HCT116 (cell line): ENCODE data around the gene OR7A10. TPM values are rescaled to one million over a fixed set of nuclear protein-coding genes. Genes with fewer than 3 reads are reported as not detected.

Experiments
- ATAC-seq: fragments of 200-7000 bp; cut with Tn5 transposase; 2 replicates; pipeline ENCODE4 v1.9.1; 2020; ENCODE audit warnings: mild to moderate bottlenecking, moderate library complexity
- BruUV-seq: library from RNA; stranded (reverse); fragments of 400-500 nt; replicated peaks from 2 replicates; lab custom pipeline; 2021; lab: Mats Ljungman, UMichigan
- CTCF ChIA-PET: fragments of 300-600 bp; sonication (Branson Sonifier 250); formaldehyde crosslinking; loops from one replicate; lab custom pipeline; 2021; ENCODE audit warnings: antibody characterized with exemption; lab: Charles Lee
- POLR2A ChIA-PET: fragments of 300-600, 350-600 bp; sonication (Branson Sonifier 250); formaldehyde crosslinking; loops from one replicate; lab custom pipeline; 2021; ENCODE audit warnings: antibody characterized with exemption; lab: Charles Lee
- RAD21 ChIA-PET, 2 experiments: fragments of 300-600 bp; sonication (Branson Sonifier 250); formaldehyde crosslinking; loops; one replicate each; lab custom pipeline; 2023; ENCODE audit warnings: low total read pairs in 2 of 2; ENCODE audit not compliant: uncharacterized antibody in 2 of 2, unreplicated experiment in 2 of 2, low non-redundant PET in 1 of 2; lab: Charles Lee
- DNase-seq: peaks from one replicate; pipeline ENCODE4 v3.0.0-alpha.2; 2010; ENCODE audit warnings: low read depth, low spot score
- H2AFZ ChIP-seq: fragments of 200-600 bp; shearing (Covaris generic), sonication (generic); 2 replicates; pipeline ENCODE4 v1.6.1; 2017; ENCODE audit warnings: low read depth, mixed run types, mixed read lengths, antibody characterized with exemption, low read length; ENCODE audit not compliant: poor library complexity, severe bottlenecking
- H3K27ac ChIP-seq: 2 replicates; pipeline ENCODE4 v1.5.1; 2012; ENCODE audit warnings: low read depth, low read length
- H3K27me3 ChIP-seq: fragments of 200-600 bp; sonication (generic); 2 replicates; pipeline ENCODE4 v1.6.1; 2016; ENCODE audit warnings: mixed run types, low read length, mixed read lengths; ENCODE audit not compliant: insufficient read depth
- H3K36me3 ChIP-seq, 2 experiments: fragments of 200-500 bp in 1 of 2; fragments of 200-600 bp in 1 of 2; sonication (Bioruptor generic) in 1 of 2; sonication (generic) in 1 of 2; 2 replicates each; pipeline versions ENCODE4 v1.5.1 to v1.6.1; 2014 to 2016; ENCODE audit warnings: low read length in 2 of 2, inconsistent platforms in 1 of 2, mixed read lengths in 1 of 2, mixed run types in 1 of 2; ENCODE audit not compliant: insufficient read depth in 2 of 2, control insufficient read depth in 1 of 2
- H3K4me1 ChIP-seq, 2 experiments: fragments of 200-600 bp in 1 of 2; sonication (generic) in 1 of 2; 2 replicates each; pipeline versions ENCODE4 v1.5.1 to v1.6.1; 2012 to 2017; ENCODE audit warnings: low read length in 2 of 2, inconsistent platforms in 1 of 2, mild to moderate bottlenecking in 1 of 2, mixed read lengths in 1 of 2, mixed run types in 1 of 2, moderate library complexity in 1 of 2; ENCODE audit not compliant: insufficient read depth in 2 of 2, control insufficient read depth in 1 of 2
- H3K4me2 ChIP-seq: fragments of 200-600 bp; sonication (generic); 2 replicates; pipeline ENCODE4 v1.6.1; 2017; ENCODE audit warnings: mixed run types, low read length, mixed read lengths
- H3K4me3 ChIP-seq, 2 experiments: fragments of 200-600 bp in 1 of 2; sonication (generic) in 1 of 2; replicated peaks in 1 of 2; 2 replicates each; pipeline ENCODE4 v1.5.1; 2011 to 2016; ENCODE audit warnings: low read length in 2 of 2, control low read depth in 1 of 2, low read depth in 1 of 2, mild to moderate bottlenecking in 1 of 2, mixed read lengths in 1 of 2, mixed run types in 1 of 2
- H3K79me2 ChIP-seq: fragments of 200-600 bp; sonication (generic); 2 replicates; pipeline ENCODE4 v1.6.1; 2017; ENCODE audit warnings: mild to moderate bottlenecking, mixed run types, low read length, moderate library complexity, mixed read lengths; ENCODE audit not compliant: insufficient read depth
- H3K9ac ChIP-seq: fragments of 200-600 bp; sonication (generic); 2 replicates; pipeline ENCODE4 v1.6.1; 2016; ENCODE audit warnings: low read length, mixed read lengths
- H3K9me2 ChIP-seq: fragments of 200-600 bp; sonication (generic), shearing (Covaris generic); 2 replicates; pipeline ENCODE4 v1.6.1; 2017; ENCODE audit warnings: mixed run types, mild to moderate bottlenecking, moderate library complexity; ENCODE audit not compliant: insufficient read depth
- H3K9me3 ChIP-seq, 2 experiments: fragments of 200-500 bp in 1 of 2; fragments of 200-600 bp in 1 of 2; sonication (Bioruptor generic) in 1 of 2; sonication (generic) in 1 of 2; 2 replicates each; pipeline ENCODE4 v1.6.1; 2014 to 2017; ENCODE audit warnings: low read length in 2 of 2, mixed read lengths in 2 of 2, inconsistent platforms in 1 of 2, low read depth in 1 of 2, mild to moderate bottlenecking in 1 of 2, mixed run types in 1 of 2, moderate library complexity in 1 of 2; ENCODE audit not compliant: control insufficient read depth in 1 of 2, insufficient read depth in 1 of 2
- H4K20me1 ChIP-seq: fragments of 200-600 bp; sonication (generic), shearing (Covaris generic); 2 replicates; pipeline ENCODE4 v1.6.1; 2017; ENCODE audit warnings: mixed run types, mild to moderate bottlenecking, moderate library complexity; ENCODE audit not compliant: insufficient read depth
- CBX3 ChIP-seq: IDR thresholded peaks from 2 replicates; pipeline ENCODE4 v1.6.1; 2012; ENCODE audit warnings: low read depth
- CEBPB ChIP-seq: IDR thresholded peaks from 2 replicates; pipeline ENCODE4 v1.6.1; 2012; ENCODE audit warnings: low read depth
- EZH2 ChIP-seq: fragments of 200-600 bp; sonication (generic); IDR thresholded peaks from 2 replicates; pipeline ENCODE4 v1.6.1; 2017; ENCODE audit warnings: antibody characterized with exemption, mixed run types
- EZH2phosphoT487 ChIP-seq: fragments of 200-600 bp; IDR thresholded peaks from 2 replicates; pipeline ENCODE4 v1.6.1; 2018; ENCODE audit warnings: antibody characterized with exemption, borderline replicate concordance
- FOSL1 ChIP-seq: IDR thresholded peaks from 2 replicates; pipeline ENCODE4 v1.6.1; 2012; ENCODE audit warnings: low read depth
- JUND ChIP-seq: IDR thresholded peaks from 2 replicates; pipeline ENCODE4 v1.6.1; 2012
- POLR2A ChIP-seq: IDR thresholded peaks from 2 replicates; pipeline ENCODE4 v1.7.0; 2011; ENCODE audit warnings: borderline replicate concordance; ENCODE audit not compliant: insufficient read depth, insufficient read length; ENCODE audit errors: extremely low read depth
- RAD21 ChIP-seq: IDR thresholded peaks from 2 replicates; pipeline ENCODE4 v1.6.1; 2012; ENCODE audit warnings: low read depth, mild to moderate bottlenecking
- SIN3A ChIP-seq: IDR thresholded peaks from 2 replicates; pipeline ENCODE4 v1.6.1; 2012; ENCODE audit warnings: low read depth
- SP1 ChIP-seq: IDR thresholded peaks from 2 replicates; pipeline ENCODE4 v1.6.1; 2012; ENCODE audit warnings: low read depth
- SRF ChIP-seq: IDR thresholded peaks from 2 replicates; pipeline ENCODE4 v1.6.1; 2012; ENCODE audit warnings: low read depth
- TCF7L2 ChIP-seq: IDR thresholded peaks from 2 replicates; pipeline ENCODE4 v1.7.0; 2011; ENCODE audit warnings: borderline replicate concordance, inconsistent platforms; ENCODE audit not compliant: insufficient read depth, insufficient read length; ENCODE audit errors: extremely low read depth
- YY1 ChIP-seq: IDR thresholded peaks from 2 replicates; pipeline ENCODE4 v1.6.1; 2011; ENCODE audit warnings: low read length, low read depth, moderate library complexity, mild to moderate bottlenecking; ENCODE audit not compliant: insufficient replicate concordance; ENCODE audit errors: extremely low read depth
- ZFX ChIP-seq: fragments of 450-650 bp; IDR thresholded peaks from 2 replicates; pipeline ENCODE4 v1.6.1; 2017
- ZNF274 ChIP-seq: fragments of 200-500 bp; sonication (Bioruptor generic); IDR thresholded peaks from 2 replicates; pipeline ENCODE4 v1.6.1; 2014; ENCODE audit warnings: mild to moderate bottlenecking, low read depth, low read length, inconsistent platforms
- intact Hi-C: fragments of 100-400 bp; cut with micrococcal nuclease; formaldehyde crosslinking; loops from 2 replicates; pipeline ENCODE4 v1.10.0; 2022
- total RNA-seq: library from RNA; stranded (reverse); gene quantifications from one replicate; pipeline ENCODE4 v1.2.1, GENCODE V29; 2021; ENCODE audit not compliant: unreplicated experiment
- TF ChIP-seq, protein P1 (sequence below): IDR thresholded peaks from 2 replicates; pipeline ENCODE4 v1.6.1; 2011; ENCODE audit warnings: mild to moderate bottlenecking, low read length, moderate library complexity; ENCODE audit not compliant: insufficient replicate concordance; ENCODE audit errors: extremely low read depth
- TF ChIP-seq, protein P2 (sequence below): IDR thresholded peaks from 2 replicates; pipeline ENCODE4 v1.6.1; 2012
- TF ChIP-seq, protein P3 (sequence below): IDR thresholded peaks from 2 replicates; pipeline ENCODE4 v1.6.1; 2012; ENCODE audit warnings: low read depth
- TF ChIP-seq, protein P4 (sequence below): IDR thresholded peaks from 2 replicates; pipeline ENCODE4 v1.6.1; 2012
- TF ChIP-seq, protein P5 (sequence below), 3 experiments: fragments of 200-600 bp in 1 of 3; sonication (generic) in 1 of 3; IDR thresholded peaks in 2 of 3; conservative IDR thresholded peaks in 1 of 3; 2 replicates each; pipeline ENCODE4 v1.5.1; 2012 to 2017; ENCODE audit warnings: low read depth in 2 of 3, low read length in 2 of 3, antibody characterized with exemption in 1 of 3, borderline replicate concordance in 1 of 3, control low read depth in 1 of 3, mild to moderate bottlenecking in 1 of 3, mixed read lengths in 1 of 3, mixed run types in 1 of 3, moderate library complexity in 1 of 3; ENCODE audit not compliant: insufficient read depth in 1 of 3

Gene OR7A10
- total RNA-seq, 1 experiment from 2014 or later = not detected

DNA sequence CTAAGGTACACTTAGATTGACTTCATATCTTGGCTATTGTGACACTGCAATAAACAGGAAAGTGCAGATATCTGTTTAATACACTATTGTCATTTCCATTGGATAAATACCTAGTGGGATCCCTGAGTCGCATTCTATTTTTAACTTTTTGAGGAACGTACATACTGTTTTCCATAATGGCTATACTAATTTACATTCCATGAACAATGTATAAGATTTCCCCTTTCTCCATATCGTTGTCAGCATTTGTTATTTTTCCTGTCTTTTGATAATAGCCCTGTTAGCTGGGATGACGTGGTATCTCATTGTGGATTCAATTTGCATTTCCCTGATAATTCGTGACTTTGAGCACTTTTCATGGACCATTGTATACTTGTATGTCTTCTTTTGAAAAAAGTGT is 19.8 kb upstream of the OR7A10 start:
- no peak for ATAC-seq
- RAD21 ChIA-PET = no interaction called here
- DNase-seq = no peak

More for the DNA sequence above, 19.8 kb upstream of the OR7A10 start:
- BruUV-seq = no TSS peak
- intact Hi-C loops = no loop called here
- Histone ChIP-seq H4K20me1 (no peaks in the 10 kb centered on the region), H3K9me2 (no peaks in the 10 kb centered on the region), H3K79me2 (no peaks in the 10 kb centered on the region), H3K4me3 (no peak overlapping the region), H3K36me3 (no peaks in the 10 kb centered on the region), H3K27me3 (peaks cover 51% of the 10 kb centered on the region), H3K27ac (no peak overlapping the region), H3K9ac (no peak overlapping the region), H3K9me3 (no peaks in the 10 kb centered on the region), H3K4me2 (no peak overlapping the region), H2AFZ (no peak overlapping the region), H3K4me1 (no peaks in the 10 kb centered on the region)
- POLR2A ChIA-PET = no interaction called here
- TF ChIP-seq, protein P1, sequence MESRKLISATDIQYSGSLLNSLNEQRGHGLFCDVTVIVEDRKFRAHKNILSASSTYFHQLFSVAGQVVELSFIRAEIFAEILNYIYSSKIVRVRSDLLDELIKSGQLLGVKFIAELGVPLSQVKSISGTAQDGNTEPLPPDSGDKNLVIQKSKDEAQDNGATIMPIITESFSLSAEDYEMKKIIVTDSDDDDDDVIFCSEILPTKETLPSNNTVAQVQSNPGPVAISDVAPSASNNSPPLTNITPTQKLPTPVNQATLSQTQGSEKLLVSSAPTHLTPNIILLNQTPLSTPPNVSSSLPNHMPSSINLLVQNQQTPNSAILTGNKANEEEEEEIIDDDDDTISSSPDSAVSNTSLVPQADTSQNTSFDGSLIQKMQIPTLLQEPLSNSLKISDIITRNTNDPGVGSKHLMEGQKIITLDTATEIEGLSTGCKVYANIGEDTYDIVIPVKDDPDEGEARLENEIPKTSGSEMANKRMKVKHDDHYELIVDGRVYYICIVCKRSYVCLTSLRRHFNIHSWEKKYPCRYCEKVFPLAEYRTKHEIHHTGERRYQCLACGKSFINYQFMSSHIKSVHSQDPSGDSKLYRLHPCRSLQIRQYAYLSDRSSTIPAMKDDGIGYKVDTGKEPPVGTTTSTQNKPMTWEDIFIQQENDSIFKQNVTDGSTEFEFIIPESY = no peak
- TF ChIP-seq FOSL1 (no peak), ZFX (no peak), SIN3A (no peak), SRF (no peak), ZNF274 (no peak), POLR2A (no peak), EZH2 (no peak), CEBPB (no peak), CBX3 (no peak), YY1 (no peak), EZH2phosphoT487 (no peak), SP1 (no peak), JUND (no peak), RAD21 (no peak), TCF7L2 (no peak)
- TF ChIP-seq, protein P2, sequence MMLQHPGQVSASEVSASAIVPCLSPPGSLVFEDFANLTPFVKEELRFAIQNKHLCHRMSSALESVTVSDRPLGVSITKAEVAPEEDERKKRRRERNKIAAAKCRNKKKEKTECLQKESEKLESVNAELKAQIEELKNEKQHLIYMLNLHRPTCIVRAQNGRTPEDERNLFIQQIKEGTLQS = no peak
- TF ChIP-seq, protein P3, sequence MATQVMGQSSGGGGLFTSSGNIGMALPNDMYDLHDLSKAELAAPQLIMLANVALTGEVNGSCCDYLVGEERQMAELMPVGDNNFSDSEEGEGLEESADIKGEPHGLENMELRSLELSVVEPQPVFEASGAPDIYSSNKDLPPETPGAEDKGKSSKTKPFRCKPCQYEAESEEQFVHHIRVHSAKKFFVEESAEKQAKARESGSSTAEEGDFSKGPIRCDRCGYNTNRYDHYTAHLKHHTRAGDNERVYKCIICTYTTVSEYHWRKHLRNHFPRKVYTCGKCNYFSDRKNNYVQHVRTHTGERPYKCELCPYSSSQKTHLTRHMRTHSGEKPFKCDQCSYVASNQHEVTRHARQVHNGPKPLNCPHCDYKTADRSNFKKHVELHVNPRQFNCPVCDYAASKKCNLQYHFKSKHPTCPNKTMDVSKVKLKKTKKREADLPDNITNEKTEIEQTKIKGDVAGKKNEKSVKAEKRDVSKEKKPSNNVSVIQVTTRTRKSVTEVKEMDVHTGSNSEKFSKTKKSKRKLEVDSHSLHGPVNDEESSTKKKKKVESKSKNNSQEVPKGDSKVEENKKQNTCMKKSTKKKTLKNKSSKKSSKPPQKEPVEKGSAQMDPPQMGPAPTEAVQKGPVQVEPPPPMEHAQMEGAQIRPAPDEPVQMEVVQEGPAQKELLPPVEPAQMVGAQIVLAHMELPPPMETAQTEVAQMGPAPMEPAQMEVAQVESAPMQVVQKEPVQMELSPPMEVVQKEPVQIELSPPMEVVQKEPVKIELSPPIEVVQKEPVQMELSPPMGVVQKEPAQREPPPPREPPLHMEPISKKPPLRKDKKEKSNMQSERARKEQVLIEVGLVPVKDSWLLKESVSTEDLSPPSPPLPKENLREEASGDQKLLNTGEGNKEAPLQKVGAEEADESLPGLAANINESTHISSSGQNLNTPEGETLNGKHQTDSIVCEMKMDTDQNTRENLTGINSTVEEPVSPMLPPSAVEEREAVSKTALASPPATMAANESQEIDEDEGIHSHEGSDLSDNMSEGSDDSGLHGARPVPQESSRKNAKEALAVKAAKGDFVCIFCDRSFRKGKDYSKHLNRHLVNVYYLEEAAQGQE = no peak
- TF ChIP-seq, protein P4, sequence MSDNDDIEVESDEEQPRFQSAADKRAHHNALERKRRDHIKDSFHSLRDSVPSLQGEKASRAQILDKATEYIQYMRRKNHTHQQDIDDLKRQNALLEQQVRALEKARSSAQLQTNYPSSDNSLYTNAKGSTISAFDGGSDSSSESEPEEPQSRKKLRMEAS = no peak
- TF ChIP-seq, protein P5, sequence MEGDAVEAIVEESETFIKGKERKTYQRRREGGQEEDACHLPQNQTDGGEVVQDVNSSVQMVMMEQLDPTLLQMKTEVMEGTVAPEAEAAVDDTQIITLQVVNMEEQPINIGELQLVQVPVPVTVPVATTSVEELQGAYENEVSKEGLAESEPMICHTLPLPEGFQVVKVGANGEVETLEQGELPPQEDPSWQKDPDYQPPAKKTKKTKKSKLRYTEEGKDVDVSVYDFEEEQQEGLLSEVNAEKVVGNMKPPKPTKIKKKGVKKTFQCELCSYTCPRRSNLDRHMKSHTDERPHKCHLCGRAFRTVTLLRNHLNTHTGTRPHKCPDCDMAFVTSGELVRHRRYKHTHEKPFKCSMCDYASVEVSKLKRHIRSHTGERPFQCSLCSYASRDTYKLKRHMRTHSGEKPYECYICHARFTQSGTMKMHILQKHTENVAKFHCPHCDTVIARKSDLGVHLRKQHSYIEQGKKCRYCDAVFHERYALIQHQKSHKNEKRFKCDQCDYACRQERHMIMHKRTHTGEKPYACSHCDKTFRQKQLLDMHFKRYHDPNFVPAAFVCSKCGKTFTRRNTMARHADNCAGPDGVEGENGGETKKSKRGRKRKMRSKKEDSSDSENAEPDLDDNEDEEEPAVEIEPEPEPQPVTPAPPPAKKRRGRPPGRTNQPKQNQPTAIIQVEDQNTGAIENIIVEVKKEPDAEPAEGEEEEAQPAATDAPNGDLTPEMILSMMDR (IDR thresholded peaks at IDR 0.05 in 2 of 3, conservative IDR thresholded peaks at IDR 0.05 in 1 of 3; ENCODE audit: borderline replicate concordance in 1 of 3, insufficient read depth in 1 of 3, low read depth in 2 of 3, low read length in 2 of 3) = no peak
- CTCF ChIA-PET = no interaction called here
